ENCODE results near the gene TTLL4.
"Not testable (repeated sequence)": the region's sequence is repeated elsewhere in the genome, so short reads cannot be mapped to it uniquely, and the experiment has no call there.

TTLL4 gene

GRCh38 chr2:218671654-218672566 is 38.7 kb upstream of the TTLL4 start, which contains the start of the genes RNF25 and STK36:
Gene RNF25, minus strand, starts transcription at chr2:218672002. Its CDS starts 32 bp downstream, at chr2:218671970.
Gene STK36, plus strand, starts transcription at chr2:218672086. Its CDS starts 744 bp downstream, at chr2:218672830.
- DNase-seq (ENCODE audit: low read depth) = peak; percentile 92
- peak within 1 kb of the TSS; percentile 86 for H3K4me3 ChIP-seq (replicated peaks; ENCODE audit: low read depth, low read length)
- no peak for TF ChIP-seq CTCF (IDR thresholded peaks at IDR 0.05; ENCODE audit: low read length, missing control alignments)

- no peak overlapping the region for H3K4me3 ChIP-seq (replicated peaks; ENCODE audit: low read depth, low read length)
- no peak for TF ChIP-seq CTCF (IDR thresholded peaks at IDR 0.05; ENCODE audit: low read length, missing control alignments)
- DNase-seq (ENCODE audit: low read depth) = no peak
Observed at GRCh38 chr2:218679119-218679518, 31.5 kb upstream of the TTLL4 start.

GRCh38 chr2:218680061-218680460 is 30.6 kb upstream of the TTLL4 start:
- no peak for TF ChIP-seq CTCF (IDR thresholded peaks at IDR 0.05; ENCODE audit: low read length, missing control alignments)
- no peak overlapping the region for H3K4me3 ChIP-seq (replicated peaks; ENCODE audit: low read depth, low read length)
- DNase-seq (ENCODE audit: low read depth) = no peak

GRCh38 chr2:218687400-218688060 is 23.1 kb upstream of the TTLL4 start:
- H3K4me3 ChIP-seq (replicated peaks; ENCODE audit: low read depth, low read length) = not testable (repeated sequence)
- peak; percentile 96 for TF ChIP-seq CTCF (IDR thresholded peaks at IDR 0.05; ENCODE audit: low read length, missing control alignments)
- peak; percentile 88 for DNase-seq (ENCODE audit: low read depth)

GRCh38 chr2:218691234-218691633 is 19.4 kb upstream of the TTLL4 start:
- peak; percentile 28 for DNase-seq (ENCODE audit: low read depth)
- no peak for TF ChIP-seq CTCF (IDR thresholded peaks at IDR 0.05; ENCODE audit: low read length, missing control alignments)
- H3K4me3 ChIP-seq (replicated peaks; ENCODE audit: low read depth, low read length) = no peak overlapping the region

- DNase-seq (ENCODE audit: low read depth) = peak; percentile 34
- TF ChIP-seq CTCF (IDR thresholded peaks at IDR 0.05; ENCODE audit: low read length, missing control alignments) = no peak
- H3K4me3 ChIP-seq (replicated peaks; ENCODE audit: low read depth, low read length) = no peak overlapping the region
Observed at GRCh38 chr2:218694405-218695145, 16.1 kb upstream of the TTLL4 start.

Data from fibroblast of pulmonary artery (primary cell).